SK-N-SH treated with all-trans-retinoic acid at 6 μM for 48 hours (cell line): ENCODE results near the gene CHRD.

Experiments
- ATAC-seq: fragments of 200-7000 bp; cut with Tn5 transposase; 3 replicates; pipeline ENCODE4 v1.9.1; 2020; ENCODE audit warnings: mild to moderate bottlenecking, moderate library complexity
- BACH2 ChIP-seq: fragments of 250-450 bp; sonication (Bioruptor Pico); IDR thresholded peaks from 2 replicates; pipeline ENCODE4 v1.9.0; 2021; ENCODE audit warnings: mild to moderate bottlenecking, borderline replicate concordance
- CREB5 ChIP-seq: fragments of 250-450 bp; sonication (Bioruptor Pico); IDR thresholded peaks from 2 replicates; pipeline ENCODE4 v1.5.1; 2020; ENCODE audit warnings: low read depth, mild to moderate bottlenecking, moderate library complexity
- CSRNP3 ChIP-seq: fragments of 250-450 bp; sonication (Bioruptor Pico); IDR thresholded peaks from 2 replicates; pipeline ENCODE4 v1.5.1; 2021; ENCODE audit warnings: mild to moderate bottlenecking, moderate library complexity
- ESRRG ChIP-seq: fragments of 250-450 bp; sonication (Bioruptor Pico); IDR thresholded peaks from 2 replicates; pipeline ENCODE4 v1.6.1; 2021; ENCODE audit warnings: mild to moderate bottlenecking
- GLIS3 ChIP-seq: fragments of 250-450 bp; sonication (Bioruptor Pico); IDR thresholded peaks from 2 replicates; pipeline ENCODE4 v1.5.0; 2020; ENCODE audit warnings: mild to moderate bottlenecking, moderate library complexity
- PATZ1 ChIP-seq: fragments of 250-450 bp; sonication (Bioruptor Pico); IDR thresholded peaks from 2 replicates; pipeline ENCODE4 v1.8.0; 2020; ENCODE audit warnings: mild to moderate bottlenecking, moderate library complexity, borderline replicate concordance
- POU6F1 ChIP-seq: fragments of 250-450 bp; sonication (Bioruptor Pico); IDR thresholded peaks from 2 replicates; pipeline ENCODE4 v1.8.0; 2021; ENCODE audit warnings: low read depth, mild to moderate bottlenecking, moderate library complexity, borderline replicate concordance
- PPARA ChIP-seq: fragments of 250-450 bp; sonication (Bioruptor Pico); IDR thresholded peaks from 2 replicates; pipeline ENCODE4 v1.5.0; 2020; ENCODE audit warnings: mild to moderate bottlenecking, borderline replicate concordance
- RARB ChIP-seq: fragments of 250-450 bp; sonication (Bioruptor Pico); IDR thresholded peaks from 2 replicates; pipeline ENCODE4 v1.8.0; 2021; ENCODE audit warnings: mild to moderate bottlenecking, moderate library complexity
- SNAI2 ChIP-seq: fragments of 250-450 bp; sonication (Bioruptor Pico); IDR thresholded peaks from 2 replicates; pipeline ENCODE4 v1.5.0; 2020; ENCODE audit warnings: mild to moderate bottlenecking, moderate library complexity
- TCF4 ChIP-seq: fragments of 250-450 bp; sonication (Bioruptor Pico); IDR thresholded peaks from 2 replicates; pipeline ENCODE4 v1.8.0; 2021; ENCODE audit warnings: mild to moderate bottlenecking, moderate library complexity, borderline replicate concordance
- TOX ChIP-seq: fragments of 250-450 bp; sonication (Bioruptor Pico); IDR thresholded peaks from 2 replicates; pipeline ENCODE4 v1.8.0; 2021; ENCODE audit warnings: mild to moderate bottlenecking, moderate library complexity, borderline replicate concordance
- ZFP3 ChIP-seq: fragments of 250-450 bp; sonication (Bioruptor Pico); IDR thresholded peaks from 2 replicates; pipeline ENCODE4 v1.5.0; 2020; ENCODE audit warnings: mild to moderate bottlenecking, moderate library complexity
- ZFP30 ChIP-seq: fragments of 450-650 bp; formaldehyde crosslinking; IDR thresholded peaks from 2 replicates; pipeline ENCODE4 v1.5.0; 2022; ENCODE audit warnings: mild to moderate bottlenecking, moderate library complexity
- ZNF565 ChIP-seq: fragments of 450-650 bp; formaldehyde crosslinking; conservative IDR thresholded peaks from 2 replicates; pipeline ENCODE4 v1.5.0; 2020; ENCODE audit warnings: low read depth, mild to moderate bottlenecking, moderate library complexity
- ZNF70 ChIP-seq: fragments of 450-650 bp; formaldehyde crosslinking; IDR thresholded peaks from 2 replicates; pipeline ENCODE4 v1.5.0; 2020; ENCODE audit warnings: mild to moderate bottlenecking, moderate library complexity
- ZNF8 ChIP-seq: fragments of 450-650 bp; formaldehyde crosslinking; IDR thresholded peaks from 2 replicates; pipeline ENCODE4 v1.5.0; 2020; ENCODE audit warnings: mild to moderate bottlenecking, moderate library complexity

The CHRD gene

GRCh38 chr3:184332370-184333090, 47.3 kb upstream of the CHRD start (continued):
- TF ChIP-seq CSRNP3 (CRISPR knock-in tag): no peak
- no peak for TF ChIP-seq PATZ1
- no peak for TF ChIP-seq ESRRG (CRISPR knock-in tag)
- no peak for TF ChIP-seq ZNF8 (CRISPR knock-in tag)
- no peak for TF ChIP-seq SNAI2
- no peak for TF ChIP-seq ZFP30 (CRISPR knock-in tag)

GRCh38 chr3:184333190-184333589, 46.7 kb upstream of the CHRD start:
- TF ChIP-seq ZNF565 (CRISPR knock-in tag): no peak
- TF ChIP-seq CREB5: no peak
- no peak for TF ChIP-seq GLIS3
- TF ChIP-seq TCF4 (CRISPR knock-in tag): no peak
- no peak for TF ChIP-seq PPARA (CRISPR knock-in tag)
- TF ChIP-seq RARB: no peak
- no peak for TF ChIP-seq POU6F1 (CRISPR knock-in tag)
- TF ChIP-seq ZNF70: no peak
- no peak for ATAC-seq

- TF ChIP-seq POU6F1 (CRISPR knock-in tag) (no peak), ZNF565 (CRISPR knock-in tag) (no peak), CSRNP3 (CRISPR knock-in tag) (no peak), TCF4 (CRISPR knock-in tag) (no peak), PPARA (CRISPR knock-in tag) (no peak), BACH2 (CRISPR knock-in tag) (no peak), CREB5 (no peak), TOX (CRISPR knock-in tag) (no peak), ESRRG (CRISPR knock-in tag) (no peak), SNAI2 (no peak), ZFP3 (CRISPR knock-in tag) (no peak), RARB (no peak), ZNF70 (no peak)
- no peak for ATAC-seq
Measured at GRCh38 chr3:184333700-184334099, 46.2 kb upstream of the CHRD start.
